ENCODE data around the gene RAD51B. TPM values are rescaled to one million over a fixed set of nuclear protein-coding genes. Genes with fewer than 3 reads are reported as not detected.

The RAD51B gene
- total and polyA plus RNA-seq, 9 of the 15 experiments (the other 6 are each of a cell fraction or from before 2014, with no cell fraction given) = 8.5 to 17.3 (median 11.3) TPM

DNA sequence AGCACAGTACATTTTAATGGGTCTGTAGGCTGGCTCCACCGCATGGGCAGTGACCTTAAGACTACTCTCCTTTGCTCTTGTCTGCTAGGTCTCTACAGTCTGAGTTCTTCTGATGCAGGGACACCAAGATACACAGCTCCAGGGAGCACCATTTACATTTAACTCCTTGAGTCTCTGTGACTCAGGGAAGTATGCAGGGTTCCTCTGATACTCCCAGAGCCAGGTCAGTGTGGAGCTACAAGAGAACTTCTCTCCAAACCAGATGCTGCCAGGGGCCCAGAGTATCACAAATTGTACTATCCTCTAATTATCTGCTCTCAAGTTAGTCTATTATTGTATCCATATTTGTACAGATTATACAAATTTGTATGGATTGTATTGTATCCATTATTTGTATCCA, 958.1 kb downstream of the RAD51B start:
- ChIA-PET CTCF (ENCODE audit: low intra/inter-chr PET ratio) (no interaction called here), POLR2A (interaction anchor here (3.0 kb wide), 1 partner anchor 15 kb away, joined by 7 read pairs; the partner anchor contains the start of gene ZFP36L1)
- BruUV-seq (replicated peaks) = no TSS peak
- intact Hi-C loops (cut with micrococcal nuclease) = no loop called here
- Histone ChIP-seq H3K9ac (ENCODE audit: insufficient read depth in 1 of 2, low read depth in 2 of 2, low read length in 2 of 2) (no peak overlapping the region), H3K4me2 (ENCODE audit: insufficient read depth, low read length) (no peak overlapping the region), H3K4me3 (no peak overlapping the region), H3K36me3 (ENCODE audit: control insufficient read depth, insufficient read depth, low read length) (no peaks in the 10 kb centered on the region), H3K27me3 (ENCODE audit: control insufficient read depth in 2 of 2, insufficient read depth in 2 of 2, low read length in 2 of 2) (no peaks in the 10 kb centered on the region), H4K20me1 (replicated peaks; ENCODE audit: control insufficient read depth, insufficient read depth, low read length) (no peaks in the 10 kb centered on the region), H3K9me1 (ENCODE audit: control insufficient read depth, insufficient read depth, low read length) (no peaks in the 10 kb centered on the region), H3K4me1 (replicated peaks in 1 of 2; ENCODE audit: control insufficient read depth in 2 of 2, insufficient read depth in 2 of 2, low read length in 2 of 2) (peaks cover 17 to 45% of the 10 kb centered on the region in 2 experiments), H3K27ac (ENCODE audit: extremely low read depth, low read depth, low read length) (no peak overlapping the region), H3K9me3 (replicated peaks; ENCODE audit: control insufficient read depth, insufficient read depth, low read depth, low read length) (no peaks in the 10 kb centered on the region), H3K79me2 (ENCODE audit: control insufficient read depth, insufficient read depth, low read length) (no peaks in the 10 kb centered on the region), H2AFZ (ENCODE audit: low read depth, low read length) (no peak overlapping the region)
- no peak for FAIRE-seq
- WGBS (ENCODE audit: insufficient coverage, low coverage, missing lambda C conversion rate) = 50% methylated on average over 1 of the region's 1 CpG
- no peak for DNase-seq (ENCODE audit: extremely low read depth in 1 of 4, low spot score in 3 of 4)
- no peak for ATAC-seq
- no peak for TF ChIP-seq ELF2 (CRISPR knock-in tag; IDR thresholded peaks at IDR 0.05)
- 0 out of 2 replicates have a peak, but pooled peaks have one; percentile 24 for TF ChIP-seq ZNF263 (CRISPR knock-in tag; IDR thresholded peaks at IDR 0.05; ENCODE audit: borderline replicate concordance)
- in situ Hi-C loops (cut with MboI) = no loop called here

Small RNA genes lying within 50 kb of the gene (small RNA-seq; reads per million reads assigned to genes)
- gene RN7SL108P (not detected), gene RN7SL706P (not detected), gene RNU6-921P (not detected)

Other genes starting within 250 kb of the RAD51B start
- gene PIGH, start 219.5 kb upstream of the RAD51B start, total RNA-seq (2014; rRNA removed) = 21.1 and 33.9 TPM in 2 replicates
- 24.7 and 25.8 TPM in 2 replicates for gene PIGH, start 219.5 kb upstream of the RAD51B start, total RNA-seq (2014; rRNA removed; fragmentation: Illumina TruSeq; extraction: Trizol)
- 20.9 and 22.1 TPM in 2 replicates for gene PIGH, start 219.5 kb upstream of the RAD51B start, total RNA-seq (2015; rRNA removed; fragmentation: Illumina TruSeq; extraction: Trizol)
- gene PIGH, start 219.5 kb upstream of the RAD51B start, total RNA-seq (2021) = 24.6 and 25.1 TPM in 2 replicates
- gene PIGH, start 219.5 kb upstream of the RAD51B start, polyA plus RNA-seq (2011; rRNA removed) = 48.1 and 53.4 TPM in 2 replicates
- gene PIGH, start 219.5 kb upstream of the RAD51B start, polyA plus RNA-seq (2014; fragmentation: Illumina TruSeq; extraction: Trizol) = 23.3 and 26.6 TPM in 2 replicates
- 10 to 100 TPM; 23.6 to 30.6 TPM for gene PIGH, start 219.5 kb upstream of the RAD51B start, polyA plus RNA-seq (2014; fragmentation: Nextera tagmentation; extraction: Ambion mirVana)
- 38.0 and 56.9 TPM in 2 replicates for gene PIGH, start 219.5 kb upstream of the RAD51B start, polyA plus RNA-seq (2014; rRNA removed)
- gene ARG2, start 199.9 kb upstream of the RAD51B start, total RNA-seq (2014; rRNA removed) = 13.9 and 15.5 TPM in 2 replicates
- gene ARG2, start 199.9 kb upstream of the RAD51B start, total RNA-seq (2014; rRNA removed; fragmentation: Illumina TruSeq; extraction: Trizol) = 17.8 and 19.7 TPM in 2 replicates
- gene ARG2, start 199.9 kb upstream of the RAD51B start, total RNA-seq (2015; rRNA removed; fragmentation: Illumina TruSeq; extraction: Trizol) = 5.8 and 6.2 TPM in 2 replicates
- 12.5 and 13.1 TPM in 2 replicates for gene ARG2, start 199.9 kb upstream of the RAD51B start, total RNA-seq (2021)
- 75.0 and 107 TPM in 2 replicates for gene ARG2, start 199.9 kb upstream of the RAD51B start, polyA plus RNA-seq (2011; rRNA removed)
- 20.3 and 21.9 TPM in 2 replicates for gene ARG2, start 199.9 kb upstream of the RAD51B start, polyA plus RNA-seq (2014; fragmentation: Illumina TruSeq; extraction: Trizol)
- 10 to 100 TPM; 23.2 to 26.7 TPM for gene ARG2, start 199.9 kb upstream of the RAD51B start, polyA plus RNA-seq (2014; fragmentation: Nextera tagmentation; extraction: Ambion mirVana)
- 11.7 and 13.4 TPM in 2 replicates for gene ARG2, start 199.9 kb upstream of the RAD51B start, polyA plus RNA-seq (2014; rRNA removed)
- gene VTI1B, start 145.1 kb upstream of the RAD51B start, total RNA-seq (2014; rRNA removed) = 32.8 and 34.6 TPM in 2 replicates
- 54.0 and 62.1 TPM in 2 replicates for gene VTI1B, start 145.1 kb upstream of the RAD51B start, total RNA-seq (2014; rRNA removed; fragmentation: Illumina TruSeq; extraction: Trizol)
- gene VTI1B, start 145.1 kb upstream of the RAD51B start, total RNA-seq (2015; rRNA removed; fragmentation: Illumina TruSeq; extraction: Trizol) = 54.3 and 60.0 TPM in 2 replicates
- gene VTI1B, start 145.1 kb upstream of the RAD51B start, total RNA-seq (2021) = 69.1 and 70.7 TPM in 2 replicates
- 64.3 and 69.8 TPM in 2 replicates for gene VTI1B, start 145.1 kb upstream of the RAD51B start, polyA plus RNA-seq (2011; rRNA removed)
- gene VTI1B, start 145.1 kb upstream of the RAD51B start, polyA plus RNA-seq (2014; fragmentation: Illumina TruSeq; extraction: Trizol) = 46.3 and 50.1 TPM in 2 replicates
- 1 to 10 TPM; 7.8 to 8.5 TPM for gene VTI1B, start 145.1 kb upstream of the RAD51B start, polyA plus RNA-seq (2014; fragmentation: Nextera tagmentation; extraction: Ambion mirVana)
- gene VTI1B, start 145.1 kb upstream of the RAD51B start, polyA plus RNA-seq (2014; rRNA removed) = 34.1 and 39.2 TPM in 2 replicates
- 52.9 and 60.2 TPM in 2 replicates for gene RDH11, start 124.0 kb upstream of the RAD51B start, total RNA-seq (2014; rRNA removed)
- gene RDH11, start 124.0 kb upstream of the RAD51B start, total RNA-seq (2014; rRNA removed; fragmentation: Illumina TruSeq; extraction: Trizol) = 70.5 and 80.5 TPM in 2 replicates
- gene RDH11, start 124.0 kb upstream of the RAD51B start, total RNA-seq (2015; rRNA removed; fragmentation: Illumina TruSeq; extraction: Trizol) = 51.7 and 54.3 TPM in 2 replicates
- gene RDH11, start 124.0 kb upstream of the RAD51B start, total RNA-seq (2021) = 43.5 and 50.6 TPM in 2 replicates
- 162 and 172 TPM in 2 replicates for gene RDH11, start 124.0 kb upstream of the RAD51B start, polyA plus RNA-seq (2011; rRNA removed)
- gene RDH11, start 124.0 kb upstream of the RAD51B start, polyA plus RNA-seq (2014; fragmentation: Illumina TruSeq; extraction: Trizol) = 72.3 and 78.6 TPM in 2 replicates
- gene RDH11, start 124.0 kb upstream of the RAD51B start, polyA plus RNA-seq (2014; fragmentation: Nextera tagmentation; extraction: Ambion mirVana) = 100 to 1,000 TPM; 101 to 116 TPM
- 65.5 and 77.0 TPM in 2 replicates for gene RDH11, start 124.0 kb upstream of the RAD51B start, polyA plus RNA-seq (2014; rRNA removed)
- 0.05 and 0.08 TPM in 2 replicates for gene RDH12, start 117.9 kb upstream of the RAD51B start, total RNA-seq (2014; rRNA removed)
- gene RDH12, start 117.9 kb upstream of the RAD51B start, total RNA-seq (2014; rRNA removed; fragmentation: Illumina TruSeq; extraction: Trizol) = not detected in 2 replicates
- gene RDH12, start 117.9 kb upstream of the RAD51B start, total RNA-seq (2015; rRNA removed; fragmentation: Illumina TruSeq; extraction: Trizol) = not detected in 2 replicates
- 0.29 TPM in 1 of 2 replicates, not detected in the other for gene RDH12, start 117.9 kb upstream of the RAD51B start, total RNA-seq (2021)
- 0.08 TPM in 1 of 2 replicates, not detected in the other for gene RDH12, start 117.9 kb upstream of the RAD51B start, polyA plus RNA-seq (2011; rRNA removed)
- 0.07 TPM in 1 of 2 replicates, not detected in the other for gene RDH12, start 117.9 kb upstream of the RAD51B start, polyA plus RNA-seq (2014; fragmentation: Illumina TruSeq; extraction: Trizol)
- under 1 TPM; 0.03 to 0.18 TPM for gene RDH12, start 117.9 kb upstream of the RAD51B start, polyA plus RNA-seq (2014; fragmentation: Nextera tagmentation; extraction: Ambion mirVana)
- gene RDH12, start 117.9 kb upstream of the RAD51B start, polyA plus RNA-seq (2014; rRNA removed) = 0.04 and 0.22 TPM in 2 replicates
- gene ZFYVE26, start 3.2 kb upstream of the RAD51B start, total RNA-seq (2014; rRNA removed) = 5.4 and 6.4 TPM in 2 replicates
- 4.9 and 6.0 TPM in 2 replicates for gene ZFYVE26, start 3.2 kb upstream of the RAD51B start, total RNA-seq (2014; rRNA removed; fragmentation: Illumina TruSeq; extraction: Trizol)
- 5.2 and 6.7 TPM in 2 replicates for gene ZFYVE26, start 3.2 kb upstream of the RAD51B start, total RNA-seq (2015; rRNA removed; fragmentation: Illumina TruSeq; extraction: Trizol)
- gene ZFYVE26, start 3.2 kb upstream of the RAD51B start, total RNA-seq (2021) = 7.1 and 9.1 TPM in 2 replicates
- 6.5 and 6.7 TPM in 2 replicates for gene ZFYVE26, start 3.2 kb upstream of the RAD51B start, polyA plus RNA-seq (2011; rRNA removed)
- 4.5 and 4.6 TPM in 2 replicates for gene ZFYVE26, start 3.2 kb upstream of the RAD51B start, polyA plus RNA-seq (2014; fragmentation: Illumina TruSeq; extraction: Trizol)
- under 1 TPM; 0.32 to 0.48 TPM for gene ZFYVE26, start 3.2 kb upstream of the RAD51B start, polyA plus RNA-seq (2014; fragmentation: Nextera tagmentation; extraction: Ambion mirVana)
- 2.9 and 5.9 TPM in 2 replicates for gene ZFYVE26, start 3.2 kb upstream of the RAD51B start, polyA plus RNA-seq (2014; rRNA removed)

Measured in K562 (cell line).